Upper lobe of right lung (tissue), 1 donor: ENCODE measurements around the gene SSPN. TPM values are rescaled to one million over a fixed set of nuclear protein-coding genes. Genes with fewer than 3 reads are reported as not detected.

ENCODE experiments used
- ATAC-seq: fragments of 200-7000 bp; cut with Tn5 transposase; one replicate; pipeline ENCODE4 v1.9.1; 2020; ENCODE audit warnings: mild to moderate bottlenecking, moderate library complexity
- DNase-seq: peaks from one replicate; pipeline ENCODE4 v3.0.0-alpha.2; 2020
- H3K27ac ChIP-seq: fragments of 200-600 bp; one replicate; pipeline ENCODE4 v1.8.0; 2022
- H3K27me3 ChIP-seq: fragments of 200-600 bp; one replicate; pipeline ENCODE4 v1.8.0; 2022; ENCODE audit warnings: mild to moderate bottlenecking
- H3K36me3 ChIP-seq: fragments of 200-600 bp; one replicate; pipeline ENCODE4 v1.8.0; 2022
- H3K4me1 ChIP-seq: fragments of 200-600 bp; one replicate; pipeline ENCODE4 v1.8.0; 2022
- H3K4me3 ChIP-seq: fragments of 200-600 bp; one replicate; pipeline ENCODE4 v1.8.0; 2022; ENCODE audit warnings: mild to moderate bottlenecking
- H3K9me3 ChIP-seq: fragments of 200-600 bp; one replicate; pipeline ENCODE4 v1.8.0; 2022
- CTCF ChIP-seq: fragments of 200-600 bp; IDR thresholded peaks from one replicate; pipeline ENCODE4 v1.8.0; 2022; ENCODE audit warnings: antibody characterized with exemption
- intact Hi-C: fragments of 100-400 bp; cut with DNase I; formaldehyde crosslinking; loops from one replicate; pipeline ENCODE4 v1.11.0; 2022
- total RNA-seq: library from RNA; stranded (reverse); fragmentation: NEBNext Ultra II Directional; extraction: Animal tissue kit (Norgen Biotek cat#: 25700); gene quantifications from one replicate; pipeline ENCODE4 v1.2.1, GENCODE V29; 2021
- donor health status: DM: no; HTN: yes; CAD: no; lungs with severe emphysema.

SSPN gene
- total RNA-seq, 1 donor from 2014 or later = 15.6 TPM

- no peaks in the 10 kb centered on the region for H3K27me3 ChIP-seq
- no peak overlapping the region for H3K4me3 ChIP-seq
- H3K36me3 ChIP-seq = no peaks in the 10 kb centered on the region
- ATAC-seq = no peak
- no peaks in the 10 kb centered on the region for H3K4me1 ChIP-seq
- intact Hi-C loops = no loop called here
- DNase-seq = no peak
- no peak overlapping the region for H3K27ac ChIP-seq
- no peaks in the 10 kb centered on the region for H3K9me3 ChIP-seq
- TF ChIP-seq CTCF = no peak
Observed at GRCh38 chr12:26239122-26239851, 43.9 kb downstream of the SSPN start.

- H3K27me3 ChIP-seq = no peaks in the 10 kb centered on the region
- ATAC-seq (no peak), DNase-seq (no peak)
- no peaks in the 10 kb centered on the region for H3K36me3 ChIP-seq
- no peak overlapping the region for H3K27ac ChIP-seq
- intact Hi-C loops = no loop called here
- TF ChIP-seq CTCF = no peak
- no peaks in the 10 kb centered on the region for H3K4me1 ChIP-seq
- no peak overlapping the region for H3K4me3 ChIP-seq
- no peaks in the 10 kb centered on the region for H3K9me3 ChIP-seq
Observed at GRCh38 chr12:26239852-26240815, 44.8 kb downstream of the SSPN start.

- no peak for TF ChIP-seq CTCF
- H3K9me3 ChIP-seq = no peaks in the 10 kb centered on the region
- H3K27ac ChIP-seq = no peak overlapping the region
- no peak overlapping the region for H3K4me3 ChIP-seq
- H3K4me1 ChIP-seq = no peaks in the 10 kb centered on the region
- intact Hi-C loops = no loop called here
- no peak for DNase-seq
- no peak for ATAC-seq
- H3K36me3 ChIP-seq = no peaks in the 10 kb centered on the region
- no peaks in the 10 kb centered on the region for H3K27me3 ChIP-seq
Observed at GRCh38 chr12:26241080-26241479, 45.7 kb downstream of the SSPN start.

GRCh38 chr12:26242683-26243082, 47.3 kb downstream of the SSPN start:
- no peak for DNase-seq
- Histone ChIP-seq H3K4me3 (no peak overlapping the region), H3K27ac (no peak overlapping the region), H3K4me1 (no peaks in the 10 kb centered on the region), H3K9me3 (no peaks in the 10 kb centered on the region), H3K36me3 (no peaks in the 10 kb centered on the region), H3K27me3 (no peaks in the 10 kb centered on the region)
- intact Hi-C loops = no loop called here
- no peak for TF ChIP-seq CTCF
- no peak for ATAC-seq

GRCh38 chr12:26244503-26244902, 49.1 kb downstream of the SSPN start:
- no peaks in the 10 kb centered on the region for H3K36me3 ChIP-seq
- TF ChIP-seq CTCF = no peak

More at GRCh38 chr12:26244503-26244902, 49.1 kb downstream of the SSPN start:
- Histone ChIP-seq H3K27me3 (no peaks in the 10 kb centered on the region), H3K4me1 (no peaks in the 10 kb centered on the region), H3K4me3 (no peak overlapping the region), H3K27ac (no peak overlapping the region), H3K9me3 (no peaks in the 10 kb centered on the region)
- DNase-seq (no peak), ATAC-seq (peak; percentile 61)
- intact Hi-C loops = no loop called here
